ENCODE data around the gene OVOL2. TPM values are rescaled to one million over a fixed set of nuclear protein-coding genes. Genes with fewer than 3 reads are reported as not detected.
"Not testable (repeated sequence)": the region's sequence is repeated elsewhere in the genome, so short reads cannot be mapped to it uniquely, and the experiment has no call there.

The OVOL2 gene
- total and polyA plus RNA-seq, 3 experiments from 2014 or later: not detected

DNA sequence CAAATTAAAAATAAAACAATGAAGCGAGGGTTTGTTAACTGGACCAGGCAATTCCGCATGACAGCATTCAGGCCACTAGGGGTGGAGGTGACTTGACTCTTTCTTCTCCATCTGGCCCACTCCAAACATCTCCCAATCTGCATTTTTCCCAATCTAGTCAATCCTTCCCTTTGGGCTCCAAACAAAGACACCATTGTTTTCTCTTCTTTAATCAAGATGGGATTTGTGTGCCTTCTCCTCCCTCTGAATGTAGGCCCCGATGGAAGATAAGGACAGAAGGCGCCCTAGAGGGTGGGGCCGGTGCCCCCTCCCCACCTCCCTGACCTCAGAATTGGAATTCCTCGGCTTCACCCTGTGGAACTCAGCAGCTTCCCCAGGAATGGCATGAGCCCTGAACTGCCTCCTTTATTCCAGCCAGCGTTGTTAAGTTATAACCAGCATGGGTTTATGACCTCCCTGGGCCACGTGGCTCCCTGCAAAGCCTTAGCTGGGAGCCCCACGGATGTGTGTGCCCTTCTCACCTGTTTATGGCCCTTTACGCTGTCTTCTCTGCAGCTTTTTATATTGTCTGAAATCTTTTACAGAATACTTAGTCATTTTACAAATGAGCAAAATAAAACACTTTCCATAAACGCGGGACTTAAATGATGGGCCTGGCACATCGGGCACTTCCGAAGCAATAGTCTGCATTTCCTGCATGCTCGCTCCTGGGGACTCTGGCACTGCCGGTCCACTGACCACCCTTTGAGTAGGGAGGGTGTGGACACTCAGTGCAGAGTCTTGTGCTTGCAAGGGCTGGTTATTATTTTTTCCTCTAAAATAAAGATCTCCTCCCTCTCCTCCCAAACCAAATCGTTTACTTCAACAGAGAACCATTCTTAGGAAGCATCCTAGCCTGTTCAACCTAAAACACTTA, 24.5 kb downstream of the OVOL2 start:
- Mint-ChIP-seq H3K27ac (peak overlapping the region in 1 of 8 donors; percentile 3), H3K27me3 (peaks cover 9 to 34% of the 10 kb centered on the region in 2 donors), H3K4me1 (no peaks in the 10 kb centered on the region), H3K9me3 (no peaks in the 10 kb centered on the region), H3K36me3 (no peaks in the 10 kb centered on the region), H3K4me3 (no peak overlapping the region)
- no peak for DNase-seq
- Histone ChIP-seq H3K27ac (ENCODE audit: low read depth, low read length) (no peak overlapping the region), H3K4me3 (ENCODE audit: low read length) (no peak overlapping the region), H3K4me1 (ENCODE audit: insufficient read depth, low read length) (no peaks in the 10 kb centered on the region), H3K36me3 (ENCODE audit: insufficient read depth, low read length) (no peaks in the 10 kb centered on the region), H3K9me3 (ENCODE audit: low read length) (no peaks in the 10 kb centered on the region), H3K27me3 (ENCODE audit: insufficient read depth, low read length, poor library complexity, severe bottlenecking) (no peaks in the 10 kb centered on the region)
- ChIA-PET CTCF (no interaction called here), POLR2A (no interaction called here)

DNA sequence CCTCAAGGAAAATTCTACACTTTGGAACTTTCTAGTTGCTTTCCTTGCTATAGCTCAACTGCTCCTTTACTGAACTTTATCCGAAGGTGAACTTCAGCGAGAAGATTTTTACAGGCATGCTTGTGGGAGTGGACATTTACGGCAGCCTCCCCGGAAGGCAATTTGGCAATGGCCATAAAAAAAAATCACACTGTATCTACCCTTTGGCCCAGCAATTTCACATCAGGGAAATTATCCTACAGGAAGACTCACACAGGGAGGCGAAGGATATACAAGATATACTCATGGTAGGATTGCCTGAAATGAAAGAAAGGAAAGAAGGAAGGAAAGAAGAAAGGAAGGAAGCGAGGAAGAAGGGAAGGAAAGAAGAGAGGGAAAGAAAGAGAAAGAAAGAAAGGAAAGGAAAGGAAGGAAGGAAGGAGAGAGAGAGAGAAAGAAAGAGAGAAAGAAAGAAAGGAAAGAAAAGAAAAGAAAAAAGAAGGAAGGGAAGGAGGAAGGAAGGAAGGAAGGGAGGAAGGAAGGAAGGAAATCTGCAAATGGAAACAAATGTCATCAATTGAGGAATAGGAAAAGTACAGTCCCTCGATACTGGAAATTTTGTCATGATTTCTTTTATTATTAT, 25.7 kb downstream of the OVOL2 start:
- CTCF ChIA-PET: no interaction called here
- DNase-seq: no peak
- H3K4me1 ChIP-seq (ENCODE audit: insufficient read depth, low read length): no peaks in the 10 kb centered on the region
- no peaks in the 10 kb centered on the region for H3K9me3 Mint-ChIP-seq
- H3K27ac ChIP-seq (ENCODE audit: low read depth, low read length): no peak overlapping the region
- H3K27ac Mint-ChIP-seq: no peak overlapping the region
- H3K27me3 Mint-ChIP-seq: peaks cover 8 to 27% of the 10 kb centered on the region in 2 donors
- no peaks in the 10 kb centered on the region for H3K27me3 ChIP-seq (ENCODE audit: insufficient read depth, low read length, poor library complexity, severe bottlenecking)
- H3K36me3 Mint-ChIP-seq: no peaks in the 10 kb centered on the region
- no peaks in the 10 kb centered on the region for H3K36me3 ChIP-seq (ENCODE audit: insufficient read depth, low read length)
- H3K4me1 Mint-ChIP-seq: no peaks in the 10 kb centered on the region
- H3K9me3 ChIP-seq (ENCODE audit: low read length): no peaks in the 10 kb centered on the region
- POLR2A ChIA-PET: no interaction called here
- H3K4me3 Mint-ChIP-seq: no peak overlapping the region
- no peak overlapping the region for H3K4me3 ChIP-seq (ENCODE audit: low read length)

DNA sequence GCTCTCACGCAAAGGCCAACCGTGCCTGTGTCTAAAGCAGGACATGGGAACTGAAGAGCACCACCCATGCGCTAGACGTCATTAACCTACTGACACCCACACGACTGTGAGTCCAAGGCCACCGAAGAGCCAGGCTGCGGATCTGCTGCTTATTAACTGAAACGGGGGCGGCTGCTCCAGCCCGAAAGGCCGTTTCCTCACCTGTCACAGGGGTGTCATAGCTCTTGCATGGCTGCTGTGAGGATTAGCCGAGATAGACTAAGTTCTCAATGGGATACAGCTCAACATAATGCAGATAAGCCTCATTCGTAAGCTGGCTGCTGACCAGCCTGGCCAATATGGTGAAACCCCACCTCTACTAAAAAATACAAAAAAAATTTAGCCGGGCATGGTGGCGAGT, 26.7 kb downstream of the OVOL2 start:
- CTCF ChIA-PET: no interaction called here
- Histone ChIP-seq H3K27me3 (ENCODE audit: insufficient read depth, low read length, poor library complexity, severe bottlenecking) (no peaks in the 10 kb centered on the region), H3K27ac (ENCODE audit: low read depth, low read length) (no peak overlapping the region), H3K4me1 (ENCODE audit: insufficient read depth, low read length) (no peaks in the 10 kb centered on the region), H3K9me3 (ENCODE audit: low read length) (no peaks in the 10 kb centered on the region), H3K36me3 (ENCODE audit: insufficient read depth, low read length) (no peaks in the 10 kb centered on the region), H3K4me3 (ENCODE audit: low read length) (no peak overlapping the region)
- POLR2A ChIA-PET: no interaction called here
- no peaks in the 10 kb centered on the region for H3K4me1 Mint-ChIP-seq
- no peak overlapping the region for H3K27ac Mint-ChIP-seq
- H3K4me3 Mint-ChIP-seq: no peak overlapping the region
- no peaks in the 10 kb centered on the region for H3K36me3 Mint-ChIP-seq
- peaks cover 11 to 31% of the 10 kb centered on the region in 2 donors for H3K27me3 Mint-ChIP-seq
- DNase-seq: no peak
- no peaks in the 10 kb centered on the region for H3K9me3 Mint-ChIP-seq

DNA sequence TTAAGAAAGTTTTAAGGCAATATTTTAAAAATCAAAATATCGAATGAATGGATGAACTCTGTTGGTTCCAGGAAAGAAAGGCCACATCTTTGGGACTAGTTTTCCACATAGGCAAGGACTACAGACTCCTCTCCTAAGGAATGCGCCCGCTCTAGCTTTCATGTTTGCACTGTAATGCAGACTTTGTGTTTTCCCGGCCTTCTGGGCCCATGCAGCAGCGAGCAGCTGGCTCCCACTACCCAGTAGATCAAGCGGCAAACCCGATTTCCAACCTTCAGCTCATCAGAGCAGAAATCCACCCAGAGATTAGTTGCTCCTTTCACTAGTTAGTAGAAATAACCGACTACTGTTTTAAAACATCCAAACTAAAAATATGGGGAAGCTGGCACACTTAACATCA, 27.7 kb downstream of the OVOL2 start:
- Histone ChIP-seq H3K36me3 (ENCODE audit: insufficient read depth, low read length) (no peaks in the 10 kb centered on the region), H3K9me3 (ENCODE audit: low read length) (no peaks in the 10 kb centered on the region), H3K27me3 (ENCODE audit: insufficient read depth, low read length, poor library complexity, severe bottlenecking) (no peaks in the 10 kb centered on the region), H3K4me1 (ENCODE audit: insufficient read depth, low read length) (no peaks in the 10 kb centered on the region), H3K4me3 (ENCODE audit: low read length) (no peak overlapping the region), H3K27ac (ENCODE audit: low read depth, low read length) (no peak overlapping the region)
- Mint-ChIP-seq H3K9me3 (no peaks in the 10 kb centered on the region), H3K27me3 (peaks cover 11 to 31% of the 10 kb centered on the region in 2 donors), H3K4me3 (no peak overlapping the region), H3K27ac (no peak overlapping the region), H3K4me1 (no peaks in the 10 kb centered on the region), H3K36me3 (no peaks in the 10 kb centered on the region)
- ChIA-PET CTCF (no interaction called here), POLR2A (no interaction called here)
- no peak for DNase-seq

DNA sequence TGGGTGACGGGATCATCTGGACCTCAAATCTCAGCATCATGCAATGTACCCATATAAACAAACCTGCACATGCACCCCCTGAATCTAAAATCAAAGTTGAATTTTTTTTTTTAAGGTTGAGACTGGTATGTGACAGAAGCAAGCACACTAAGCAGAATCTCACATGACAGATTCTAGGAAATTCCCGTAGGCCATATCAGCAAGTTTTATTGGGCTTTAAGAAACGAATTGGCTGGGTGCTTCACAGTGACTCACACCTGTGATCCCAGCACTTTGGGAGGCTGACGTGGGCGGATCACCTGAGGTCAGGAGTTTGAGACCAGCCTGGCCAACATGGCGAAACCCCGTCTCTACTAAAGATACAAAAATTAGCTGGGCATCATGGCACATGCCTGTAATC, 30.7 kb downstream of the OVOL2 start:
- H3K27ac ChIP-seq (ENCODE audit: low read depth, low read length); DNase-seq; CTCF ChIA-PET; H3K9me3 Mint-ChIP-seq; H3K4me3 ChIP-seq (ENCODE audit: low read length); H3K27ac Mint-ChIP-seq; H3K36me3 Mint-ChIP-seq; H3K9me3 ChIP-seq (ENCODE audit: low read length); H3K4me1 Mint-ChIP-seq; H3K4me1 ChIP-seq (ENCODE audit: insufficient read depth, low read length); POLR2A ChIA-PET; H3K4me3 Mint-ChIP-seq; H3K27me3 ChIP-seq (ENCODE audit: insufficient read depth, low read length, poor library complexity, severe bottlenecking); H3K36me3 ChIP-seq (ENCODE audit: insufficient read depth, low read length): not testable (repeated sequence)
- peaks cover 9 to 11% of the 10 kb centered on the region in 2 donors for H3K27me3 Mint-ChIP-seq

DNA sequence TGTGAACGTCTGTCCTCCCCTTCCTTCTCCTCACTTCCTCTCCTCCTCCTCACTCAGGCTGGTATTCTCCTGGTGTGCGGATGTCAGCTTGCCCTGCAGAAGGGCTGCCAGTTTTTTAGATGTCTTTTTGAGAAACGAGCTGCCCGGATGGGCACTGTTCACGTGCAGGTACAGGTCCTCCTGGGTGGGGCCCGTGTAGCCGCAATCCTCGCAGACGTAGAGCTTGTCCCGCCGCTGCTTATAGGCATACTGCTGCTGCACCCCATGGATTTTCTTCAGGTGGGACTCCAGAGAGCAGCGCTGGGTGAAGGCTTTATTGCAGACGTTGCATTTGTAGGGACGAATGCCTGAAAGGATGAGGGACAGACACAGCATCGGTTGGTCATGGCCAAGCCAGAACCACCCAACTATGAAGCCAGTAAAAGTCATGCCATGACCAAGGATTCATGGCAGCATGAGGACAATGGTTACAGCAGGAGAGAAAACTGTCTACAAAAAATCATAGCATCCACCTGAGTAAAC, 33.0 kb downstream of the OVOL2 start:
- no peak for DNase-seq
- POLR2A ChIA-PET: no interaction called here
- H3K4me1 ChIP-seq (ENCODE audit: insufficient read depth, low read length): no peaks in the 10 kb centered on the region
- H3K27me3 ChIP-seq (ENCODE audit: insufficient read depth, low read length, poor library complexity, severe bottlenecking): no peaks in the 10 kb centered on the region
- Mint-ChIP-seq H3K4me3 (no peak overlapping the region), H3K36me3 (no peaks in the 10 kb centered on the region), H3K27me3 (peaks cover 3 to 12% of the 10 kb centered on the region in 2 donors), H3K27ac (no peak overlapping the region), H3K9me3 (no peaks in the 10 kb centered on the region), H3K4me1 (no peaks in the 10 kb centered on the region)
- H3K9me3 ChIP-seq (ENCODE audit: low read length): no peaks in the 10 kb centered on the region
- no peak overlapping the region for H3K4me3 ChIP-seq (ENCODE audit: low read length)
- no peaks in the 10 kb centered on the region for H3K36me3 ChIP-seq (ENCODE audit: insufficient read depth, low read length)
- CTCF ChIA-PET: no interaction called here
- H3K27ac ChIP-seq (ENCODE audit: low read depth, low read length): no peak overlapping the region

DNA sequence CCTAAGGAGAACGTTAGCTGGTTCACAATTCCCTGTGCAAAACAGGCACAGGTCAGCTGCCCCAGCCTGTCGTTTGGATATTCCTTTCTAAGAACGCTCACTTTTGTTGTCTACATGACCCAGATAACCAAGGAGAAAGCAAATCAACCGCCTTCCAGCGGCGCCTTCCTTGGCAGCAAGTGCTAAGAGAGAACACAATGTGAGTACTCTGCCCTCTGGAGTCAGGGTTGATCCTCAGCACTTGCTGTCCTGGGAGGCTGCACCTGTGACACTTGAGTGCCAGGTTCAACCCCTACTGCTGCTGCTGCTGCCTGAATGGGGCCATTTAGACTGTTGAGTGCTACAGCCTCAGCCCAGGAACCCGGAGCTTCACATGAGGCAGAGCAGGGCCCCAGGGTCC, 36.8 kb downstream of the OVOL2 start:
- no peak overlapping the region for H3K4me3 Mint-ChIP-seq
- Histone ChIP-seq H3K27ac (ENCODE audit: low read depth, low read length) (no peak overlapping the region), H3K27me3 (ENCODE audit: insufficient read depth, low read length, poor library complexity, severe bottlenecking) (no peaks in the 10 kb centered on the region), H3K4me1 (ENCODE audit: insufficient read depth, low read length) (no peaks in the 10 kb centered on the region), H3K36me3 (ENCODE audit: insufficient read depth, low read length) (no peaks in the 10 kb centered on the region), H3K4me3 (ENCODE audit: low read length) (no peak overlapping the region), H3K9me3 (ENCODE audit: low read length) (no peaks in the 10 kb centered on the region)
- no peaks in the 10 kb centered on the region for H3K36me3 Mint-ChIP-seq
- no peak for DNase-seq
- ChIA-PET CTCF (no interaction called here), POLR2A (no interaction called here)
- peaks cover 2 to 9% of the 10 kb centered on the region in 2 donors for H3K27me3 Mint-ChIP-seq
- H3K9me3 Mint-ChIP-seq: no peaks in the 10 kb centered on the region
- H3K4me1 Mint-ChIP-seq: no peaks in the 10 kb centered on the region
- H3K27ac Mint-ChIP-seq: no peak overlapping the region

DNA sequence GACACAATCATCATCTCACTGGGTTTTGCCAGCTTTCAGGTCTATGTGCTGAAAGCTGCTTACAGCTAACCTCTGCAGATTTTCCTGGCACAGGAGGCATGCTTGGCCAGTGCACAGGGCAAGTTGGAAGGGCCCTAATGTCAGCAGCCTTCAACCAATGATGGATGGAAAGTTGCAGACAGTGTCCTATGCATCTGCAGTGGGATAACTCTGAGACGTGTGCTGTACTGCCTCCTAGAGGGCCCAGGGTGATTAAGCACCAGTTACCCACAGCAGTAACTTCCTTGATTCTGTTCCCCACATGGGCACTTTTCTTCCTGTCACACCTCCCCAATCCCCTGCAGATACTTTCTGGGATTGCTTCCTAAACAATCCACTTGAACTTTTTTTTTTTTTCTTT, 38.6 kb downstream of the OVOL2 start:
- Mint-ChIP-seq H3K9me3 (no peaks in the 10 kb centered on the region), H3K4me1 (no peaks in the 10 kb centered on the region), H3K36me3 (no peaks in the 10 kb centered on the region), H3K27ac (no peak overlapping the region), H3K27me3 (peaks cover 2 to 8% of the 10 kb centered on the region in 2 donors), H3K4me3 (no peak overlapping the region)
- H3K9me3 ChIP-seq (ENCODE audit: low read length): no peaks in the 10 kb centered on the region
- no peak for DNase-seq
- POLR2A ChIA-PET: no interaction called here
- no peak overlapping the region for H3K27ac ChIP-seq (ENCODE audit: low read depth, low read length)
- no peaks in the 10 kb centered on the region for H3K4me1 ChIP-seq (ENCODE audit: insufficient read depth, low read length)
- no peaks in the 10 kb centered on the region for H3K36me3 ChIP-seq (ENCODE audit: insufficient read depth, low read length)
- CTCF ChIA-PET: no interaction called here
- H3K4me3 ChIP-seq (ENCODE audit: low read length): no peak overlapping the region
- H3K27me3 ChIP-seq (ENCODE audit: insufficient read depth, low read length, poor library complexity, severe bottlenecking): no peaks in the 10 kb centered on the region

Data from CD8-positive, alpha-beta memory T cell (primary cell).